ACC112 (cell line): ENCODE results near the gene RBM5.
A peak's percentile ranks its signal among the peaks of the same experiment; 100 is the strongest.
"Not testable (repeated sequence)": the region's sequence is repeated elsewhere in the genome, so short reads cannot be mapped to it uniquely, and the experiment has no call there.

Experiments
- H2AFZ ChIP-seq: fragments of 200-600 bp; sonication (generic); one replicate; pipeline ENCODE4 v1.6.0; 2017; ENCODE audit warnings: antibody characterized with exemption, low read length; ENCODE audit not compliant: unreplicated experiment
- H3K27ac ChIP-seq: fragments of 200-600 bp; sonication (generic); 2 replicates; pipeline ENCODE4 v1.5.1; 2014; ENCODE audit warnings: low read depth, mild to moderate bottlenecking, antibody characterized with exemption, low read length, moderate library complexity
- H3K27me3 ChIP-seq: fragments of 200-600 bp; sonication (generic); 2 replicates; pipeline ENCODE4 v1.6.1; 2014; ENCODE audit warnings: mild to moderate bottlenecking, antibody characterized with exemption, low read length, moderate library complexity, mixed read lengths; ENCODE audit not compliant: insufficient read depth
- H3K36me3 ChIP-seq: fragments of 200-600 bp; sonication (generic); 2 replicates; pipeline ENCODE4 v1.6.1; 2016; ENCODE audit warnings: mild to moderate bottlenecking, antibody characterized with exemption, low read length, moderate library complexity, mixed read lengths; ENCODE audit not compliant: insufficient read depth
- H3K4me1 ChIP-seq: fragments of 200-600 bp; sonication (generic); one replicate; pipeline ENCODE4 v1.6.1; 2016; ENCODE audit warnings: low read length, mixed read lengths; ENCODE audit not compliant: insufficient read depth, unreplicated experiment, control insufficient read depth
- H3K4me3 ChIP-seq: fragments of 200-600 bp; sonication (generic); 2 replicates; pipeline ENCODE4 v1.5.1; 2014; ENCODE audit warnings: mild to moderate bottlenecking, low read depth, low read length
- H3K79me2 ChIP-seq: fragments of 200-600 bp; sonication (generic); one replicate; pipeline ENCODE4 v1.6.0; 2016; ENCODE audit warnings: low read length; ENCODE audit not compliant: control insufficient read depth, unreplicated experiment, insufficient read depth

RBM5 gene

DNA sequence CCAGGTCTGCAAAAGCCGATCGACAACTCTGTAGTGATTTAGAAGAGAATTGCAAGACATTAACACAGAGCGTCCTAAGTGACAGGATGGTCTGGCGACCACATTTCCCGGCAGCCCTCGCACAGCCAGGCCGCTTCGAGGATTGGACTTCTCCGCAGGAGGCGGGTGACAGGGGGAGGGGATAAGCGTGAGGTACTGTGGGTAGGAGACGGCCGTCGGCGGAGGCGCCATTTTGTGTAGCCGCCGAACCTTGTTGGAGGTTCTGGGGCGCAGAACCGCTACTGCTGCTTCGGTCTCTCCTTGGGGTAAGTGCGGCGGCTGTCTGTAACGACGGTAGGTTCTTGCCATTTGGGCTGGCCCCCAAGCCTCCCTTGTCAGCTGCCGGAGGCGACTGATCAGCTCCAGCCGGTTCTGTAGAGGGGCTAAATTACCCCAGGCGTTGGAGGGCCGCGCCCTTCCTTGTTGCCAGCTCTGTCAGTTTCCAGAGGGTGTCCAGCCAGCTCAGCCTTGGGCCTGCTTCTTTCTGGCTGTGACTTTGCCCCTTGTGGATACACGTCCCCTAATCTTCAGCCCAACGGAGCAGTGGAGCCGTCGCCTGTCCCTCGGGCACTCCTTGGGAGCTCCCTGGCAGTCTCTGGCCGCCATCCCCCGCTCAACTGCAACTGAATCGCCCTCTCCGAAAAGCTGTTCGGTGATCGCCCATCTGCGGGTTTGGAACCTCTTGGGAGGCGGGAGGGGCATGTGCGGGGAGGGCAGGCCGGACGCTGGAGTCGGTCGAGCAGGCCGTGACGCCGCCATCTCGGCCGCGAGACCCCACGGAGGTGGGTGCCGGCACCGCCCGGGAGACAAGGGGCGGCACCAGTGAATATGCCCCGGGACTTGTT, at the start of gene RBM5:
RBM5 (plus strand) TSS at position 195 of the 884 bp plus-strand sequence. CDS start 1,516 bp downstream, outside the sequence.
- peaks cover 27% of the 10 kb centered on the region for H3K36me3 ChIP-seq
- H3K27me3 ChIP-seq: no peaks in the 10 kb centered on the region
- H3K4me1 ChIP-seq: peaks cover 15% of the 10 kb centered on the region
- peak within 1 kb of the TSS; percentile 79 for H3K27ac ChIP-seq
- peaks cover 45% of the 10 kb centered on the region for H3K79me2 ChIP-seq
- peak within 1 kb of the TSS; percentile 83 for H2AFZ ChIP-seq
- peak within 1 kb of the TSS; percentile 87 for H3K4me3 ChIP-seq

DNA sequence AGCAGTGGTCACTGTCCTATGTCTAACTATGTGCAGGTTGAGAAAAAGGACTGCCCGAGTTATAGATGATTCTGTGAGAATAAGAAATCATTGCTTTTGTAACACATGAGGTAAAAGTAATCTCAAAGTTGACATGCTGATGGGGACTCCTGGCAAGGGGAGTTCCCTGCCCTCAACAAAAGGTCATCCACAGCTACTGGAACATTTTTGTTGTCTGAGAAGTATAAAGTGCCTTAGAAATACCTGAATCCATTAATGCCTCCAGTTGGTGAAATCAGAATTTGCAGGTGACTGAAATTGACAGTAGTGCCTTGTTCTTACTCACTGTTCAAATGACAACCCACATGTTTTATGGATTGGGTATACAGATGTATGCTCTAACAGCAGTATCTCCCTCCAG, 43.7 kb upstream of the RBM5 start:
- Histone ChIP-seq H3K27me3 (no peaks in the 10 kb centered on the region), H2AFZ (no peak overlapping the region), H3K4me1 (peaks cover 7% of the 10 kb centered on the region), H3K27ac (no peak overlapping the region), H3K79me2 (no peaks in the 10 kb centered on the region), H3K36me3 (peaks cover 14% of the 10 kb centered on the region), H3K4me3 (no peak overlapping the region)

DNA sequence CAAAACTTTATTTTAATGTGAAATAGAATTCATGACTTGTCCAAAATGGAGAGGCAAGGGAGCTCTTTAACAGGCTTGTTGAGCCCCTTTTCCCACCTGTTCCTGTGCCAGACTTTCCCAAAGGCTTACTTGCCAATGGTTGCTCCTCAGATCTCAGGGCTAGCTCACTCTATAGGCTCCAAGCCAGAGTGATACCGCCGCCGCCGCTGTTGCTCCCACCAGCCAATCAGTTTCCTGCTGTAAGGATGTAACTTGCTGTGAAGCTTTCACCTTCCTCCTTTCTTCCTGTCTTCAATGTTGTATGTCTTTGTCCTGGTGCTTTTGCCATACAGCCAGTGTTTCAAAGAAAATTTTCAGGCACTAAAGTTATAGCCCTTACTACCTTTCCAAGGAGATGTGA, 41.3 kb upstream of the RBM5 start:
- no peak overlapping the region for H2AFZ ChIP-seq
- peaks cover 15% of the 10 kb centered on the region for H3K4me1 ChIP-seq
- H3K79me2 ChIP-seq: no peaks in the 10 kb centered on the region
- H3K27ac ChIP-seq: no peak overlapping the region
- peaks cover 17% of the 10 kb centered on the region for H3K36me3 ChIP-seq
- H3K4me3 ChIP-seq: no peak overlapping the region
- H3K27me3 ChIP-seq: no peaks in the 10 kb centered on the region

DNA sequence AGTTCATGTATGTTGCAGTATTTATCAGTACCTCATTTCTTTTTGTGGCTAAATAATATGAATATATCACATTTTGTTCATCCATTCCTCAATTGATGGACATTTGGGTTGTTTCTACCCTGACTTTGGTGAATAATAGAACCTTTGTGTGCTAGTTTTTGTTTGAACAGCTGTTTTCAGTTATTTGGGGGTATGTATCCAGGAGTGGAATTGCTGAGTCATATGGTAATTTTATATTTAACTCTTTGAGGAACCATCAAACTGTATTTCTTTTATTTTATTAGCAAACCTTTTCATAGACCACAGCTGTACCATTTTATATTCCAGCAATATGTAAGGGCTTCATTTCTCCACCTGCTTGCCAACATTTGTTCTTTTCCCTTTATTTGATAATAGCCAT, 38.4 kb upstream of the RBM5 start:
- H2AFZ ChIP-seq: no peak overlapping the region
- H3K27ac ChIP-seq: peak overlapping the region; percentile 75
- peaks cover 15% of the 10 kb centered on the region for H3K4me1 ChIP-seq
- peaks cover 19% of the 10 kb centered on the region for H3K36me3 ChIP-seq
- no peak overlapping the region for H3K4me3 ChIP-seq
- no peaks in the 10 kb centered on the region for H3K79me2 ChIP-seq
- no peaks in the 10 kb centered on the region for H3K27me3 ChIP-seq

DNA sequence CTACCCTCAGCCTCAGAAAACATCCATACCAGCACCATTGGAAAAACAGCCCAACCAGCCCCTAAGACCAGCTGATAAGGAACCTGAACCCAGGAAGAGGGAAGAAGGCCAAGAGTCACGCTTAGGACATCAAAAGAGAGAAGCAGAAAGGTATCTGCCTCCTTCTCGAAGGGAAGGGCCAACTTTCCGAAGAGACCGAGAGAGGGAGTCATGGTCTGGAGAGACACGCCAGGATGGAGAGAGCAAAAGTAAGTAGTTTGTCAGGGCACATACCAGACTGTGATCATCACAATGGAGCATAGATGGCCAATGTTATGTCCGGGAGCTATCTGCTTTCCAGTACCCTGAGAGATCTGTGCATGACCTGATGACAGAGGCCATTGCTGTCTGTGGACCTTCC, 31.0 kb upstream of the RBM5 start:
- H3K4me3 ChIP-seq: no peak overlapping the region
- no peaks in the 10 kb centered on the region for H3K4me1 ChIP-seq
- no peaks in the 10 kb centered on the region for H3K27me3 ChIP-seq
- H3K36me3 ChIP-seq: peaks cover 31% of the 10 kb centered on the region
- no peaks in the 10 kb centered on the region for H3K79me2 ChIP-seq
- H3K27ac ChIP-seq: no peak overlapping the region
- H2AFZ ChIP-seq: no peak overlapping the region

DNA sequence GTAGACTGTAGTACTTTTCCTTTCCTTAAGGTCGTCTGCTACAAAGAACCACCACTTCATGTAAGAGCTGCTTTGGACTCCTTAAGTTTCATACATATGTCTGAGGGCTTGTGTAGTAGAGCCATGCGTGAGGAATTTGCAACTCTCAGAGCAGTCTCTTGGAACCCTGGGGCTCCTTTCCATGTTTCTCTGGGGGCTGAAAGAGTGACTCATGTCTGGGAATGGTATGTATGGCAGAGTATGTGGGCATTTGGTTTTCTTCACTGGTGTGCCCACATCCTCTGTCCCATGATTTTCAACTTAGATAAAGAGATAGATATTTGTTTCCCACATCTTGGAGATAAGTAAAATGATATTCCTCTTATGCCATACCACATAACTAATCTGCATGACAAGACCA, 20.6 kb upstream of the RBM5 start:
- Histone ChIP-seq H3K4me1 (peaks cover 11% of the 10 kb centered on the region), H3K36me3 (peaks cover 22% of the 10 kb centered on the region), H3K79me2 (no peaks in the 10 kb centered on the region), H3K4me3 (no peak overlapping the region), H3K27me3 (no peaks in the 10 kb centered on the region), H3K27ac (peak overlapping the region; percentile 11; the same call in 1 of the 2 replicates), H2AFZ (no peak overlapping the region)

DNA sequence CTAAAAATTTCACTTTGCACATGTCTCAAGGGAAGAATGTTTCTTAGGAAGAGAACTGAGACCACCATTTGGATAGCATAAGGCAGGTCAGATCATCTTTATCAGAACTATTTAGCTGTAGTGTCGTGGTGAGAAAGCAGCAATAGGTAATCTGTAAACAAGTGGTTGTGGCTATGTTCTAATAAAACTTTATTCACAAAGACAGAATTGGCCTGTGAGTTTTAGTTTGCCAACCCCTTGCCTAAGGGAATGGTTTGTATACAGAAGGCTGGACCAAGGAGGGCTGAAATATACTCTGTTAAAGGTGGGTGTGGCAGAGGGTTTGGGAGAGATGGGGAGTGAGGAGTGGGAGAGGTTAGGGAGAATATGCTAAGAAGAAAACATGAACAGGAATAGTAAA, 10.6 kb upstream of the RBM5 start:
- no peak overlapping the region for H3K27ac ChIP-seq
- no peaks in the 10 kb centered on the region for H3K4me1 ChIP-seq
- no peak overlapping the region for H2AFZ ChIP-seq
- no peaks in the 10 kb centered on the region for H3K27me3 ChIP-seq
- peaks cover 4% of the 10 kb centered on the region; the same call in 1 of the 2 replicates for H3K36me3 ChIP-seq
- no peaks in the 10 kb centered on the region for H3K79me2 ChIP-seq
- no peak overlapping the region for H3K4me3 ChIP-seq

DNA sequence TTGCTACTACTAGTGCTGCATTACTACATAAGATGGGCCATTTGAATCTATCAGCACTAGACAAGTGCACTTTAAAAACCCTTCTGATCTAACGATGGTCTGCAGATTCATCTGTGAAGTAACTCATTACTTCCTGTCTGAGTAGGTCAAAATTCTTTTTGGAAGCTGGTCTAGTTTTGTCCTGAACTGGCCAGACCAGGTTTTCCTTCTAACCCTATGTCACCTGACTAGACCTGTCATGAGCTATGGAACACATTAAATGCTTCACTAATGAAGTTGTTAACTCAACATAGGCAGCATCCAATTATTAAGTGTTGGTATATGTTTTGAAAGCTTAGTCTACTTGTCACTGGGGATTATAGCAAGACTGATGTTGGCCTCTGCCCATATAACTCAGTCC, 10.1 kb upstream of the RBM5 start:
- no peak overlapping the region for H3K4me3 ChIP-seq
- H3K27ac ChIP-seq: no peak overlapping the region
- H2AFZ ChIP-seq: no peak overlapping the region
- no peaks in the 10 kb centered on the region for H3K4me1 ChIP-seq
- H3K27me3 ChIP-seq: no peaks in the 10 kb centered on the region
- H3K79me2 ChIP-seq: no peaks in the 10 kb centered on the region
- H3K36me3 ChIP-seq: peaks cover 4% of the 10 kb centered on the region; the same call in 1 of the 2 replicates

DNA sequence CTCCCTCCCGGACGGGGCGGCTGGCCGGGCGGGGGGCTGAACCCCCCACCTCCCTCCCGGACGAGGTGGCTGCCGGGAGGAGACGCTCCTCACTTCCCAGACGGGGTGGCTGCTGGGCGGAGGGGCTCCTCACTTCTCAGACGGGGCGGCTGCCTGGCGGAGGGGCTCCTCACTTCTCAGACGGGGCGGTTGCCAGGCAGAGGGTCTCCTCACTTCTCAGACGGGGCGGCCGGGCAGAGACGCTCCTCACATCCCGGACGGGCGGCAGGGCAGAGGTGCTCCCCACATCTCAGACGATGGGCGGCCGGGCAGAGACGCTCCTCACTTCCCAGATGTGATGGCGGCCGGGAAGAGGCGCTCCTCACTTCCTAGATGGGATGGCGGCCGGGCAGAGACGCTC, 3.8 kb upstream of the RBM5 start:
- not testable (repeated sequence) for H3K4me3 ChIP-seq, H3K27ac ChIP-seq, H3K27me3 ChIP-seq, H2AFZ ChIP-seq, H3K36me3 ChIP-seq, H3K4me1 ChIP-seq
- H3K79me2 ChIP-seq: peaks cover 12% of the 10 kb centered on the region

DNA sequence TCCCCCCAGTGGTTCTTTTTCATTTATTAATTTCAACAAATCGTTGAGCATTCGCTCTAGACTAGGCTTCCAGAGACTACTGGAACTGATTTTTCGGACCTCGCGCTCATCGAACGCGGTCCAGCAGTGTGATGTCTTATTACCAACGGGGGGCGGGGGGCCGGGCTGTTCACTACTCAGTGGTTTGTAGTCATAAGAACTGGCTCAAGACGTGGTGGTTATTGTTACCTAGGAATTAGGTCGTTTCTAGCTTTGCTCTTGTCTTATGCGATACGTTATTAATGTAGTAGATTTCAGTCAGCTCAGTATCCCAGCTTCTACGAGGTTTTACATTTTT, 858 bp downstream of the RBM5 start:
- peaks cover 30% of the 10 kb centered on the region for H3K36me3 ChIP-seq
- peak overlapping the region; percentile 87 for H3K4me3 ChIP-seq
- H3K79me2 ChIP-seq: peaks cover 48% of the 10 kb centered on the region
- peak overlapping the region; percentile 79; the same call in 1 of the 2 replicates for H3K27ac ChIP-seq
- no peak overlapping the region for H2AFZ ChIP-seq
- no peaks in the 10 kb centered on the region for H3K27me3 ChIP-seq
- peaks cover 18% of the 10 kb centered on the region for H3K4me1 ChIP-seq

DNA sequence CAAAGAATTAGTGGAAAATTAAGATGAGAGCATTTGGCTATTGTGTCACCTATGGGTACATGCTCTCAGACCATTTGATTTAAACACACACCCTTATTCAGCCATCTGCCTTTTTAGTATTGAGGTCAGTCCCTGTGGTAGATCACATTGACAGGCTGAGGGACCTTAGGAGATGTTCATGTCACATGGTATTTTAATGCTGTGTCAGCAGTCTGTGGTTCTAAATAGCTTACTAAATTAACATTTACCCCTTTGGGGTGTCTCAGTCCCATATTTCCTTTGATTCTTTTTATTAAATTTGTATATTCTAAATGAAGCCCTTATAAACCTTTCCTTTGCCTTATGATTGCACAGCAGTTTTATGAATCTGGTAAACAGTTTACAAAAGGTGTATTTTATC, 2.3 kb downstream of the RBM5 start:
- Histone ChIP-seq H3K79me2 (peaks cover 57% of the 10 kb centered on the region), H3K36me3 (peaks cover 42% of the 10 kb centered on the region), H3K27me3 (no peaks in the 10 kb centered on the region), H3K4me1 (peaks cover 32% of the 10 kb centered on the region), H3K27ac (no peak overlapping the region), H3K4me3 (peak overlapping the region; percentile 87), H2AFZ (no peak overlapping the region)
